ENCODE results near the gene GNB1. TPM values are rescaled to one million over a fixed set of nuclear protein-coding genes. Genes with fewer than 3 reads are reported as not detected.

GNB1 gene
- total RNA-seq, 3 donors from 2014 or later (not counting 1 experiment from before 2014, with no cell fraction given): 285 to 304 (median 289) TPM

GRCh38 chr1:1893997-1894353 is 3.1 kb upstream of the GNB1 start:
- Mint-ChIP-seq H3K9me3 (no peaks in the 10 kb centered on the region), H3K4me3 (no peak overlapping the region), H3K36me3 (no peaks in the 10 kb centered on the region), H3K27me3 (ENCODE audit: low read depth in 2 of 2) (no peaks in the 10 kb centered on the region), H3K4me1 (peaks cover 19 to 29% of the 10 kb centered on the region in 2 donors), H3K27ac (no peak overlapping the region)
- WGBS (ENCODE audit: insufficient coverage): 95% methylated on average over 2 of the region's 2 CpGs
- H3K4me1 ChIP-seq (ENCODE audit: control insufficient read depth, insufficient read depth, low read length): peaks cover 35% of the 10 kb centered on the region
- ATAC-seq (no peak), DNase-seq (no peak)
- TF ChIP-seq CTCF (IDR thresholded peaks at IDR 0.05): no peak
- no peaks in the 10 kb centered on the region for H3K9me3 ChIP-seq (ENCODE audit: control insufficient read depth, insufficient read depth, low read length)
- no peaks in the 10 kb centered on the region for H3K36me3 ChIP-seq (ENCODE audit: control insufficient read depth, insufficient read depth, low read length)
- H3K27ac ChIP-seq (ENCODE audit: low read length): no peak overlapping the region
- no peaks in the 10 kb centered on the region for H3K27me3 ChIP-seq (ENCODE audit: control insufficient read depth, insufficient read depth, low read length)
- no peak overlapping the region for H3K4me3 ChIP-seq (ENCODE audit: low read length)
- intact Hi-C loops (cut with micrococcal nuclease): no loop called here

- Histone ChIP-seq H3K9me3 (ENCODE audit: control insufficient read depth, insufficient read depth, low read length) (no peaks in the 10 kb centered on the region), H3K4me1 (ENCODE audit: control insufficient read depth, insufficient read depth, low read length) (peaks cover 41% of the 10 kb centered on the region), H3K27me3 (ENCODE audit: control insufficient read depth, insufficient read depth, low read length) (no peaks in the 10 kb centered on the region), H3K27ac (ENCODE audit: low read length) (no peak overlapping the region), H3K36me3 (ENCODE audit: control insufficient read depth, insufficient read depth, low read length) (no peaks in the 10 kb centered on the region), H3K4me3 (ENCODE audit: low read length) (no peak overlapping the region)
- Mint-ChIP-seq H3K9me3 (no peaks in the 10 kb centered on the region), H3K27me3 (ENCODE audit: low read depth in 2 of 2) (no peaks in the 10 kb centered on the region), H3K4me3 (no peak overlapping the region), H3K36me3 (no peaks in the 10 kb centered on the region), H3K4me1 (peaks cover 25 to 34% of the 10 kb centered on the region in 2 donors), H3K27ac (peak overlapping the region in 1 of 2 donors; percentile 96)
- DNase-seq: no peak
- TF ChIP-seq CTCF (IDR thresholded peaks at IDR 0.05): no peak
- no peak for ATAC-seq
- intact Hi-C loops (cut with micrococcal nuclease): no loop called here
- WGBS (ENCODE audit: insufficient coverage): 96% methylated on average over 19 of the region's 19 CpGs
Observed at GRCh38 chr1:1893291-1893985, 2.6 kb upstream of the GNB1 start.

- Mint-ChIP-seq H3K27ac (peak overlapping the region; percentile 87 to 96), H3K36me3 (no peaks in the 10 kb centered on the region), H3K9me3 (no peaks in the 10 kb centered on the region), H3K4me3 (peak overlapping the region; percentile 91), H3K27me3 (ENCODE audit: low read depth in 2 of 2) (no peaks in the 10 kb centered on the region), H3K4me1 (peaks cover 32 to 41% of the 10 kb centered on the region in 2 donors)
- Histone ChIP-seq H3K27me3 (ENCODE audit: control insufficient read depth, insufficient read depth, low read length) (no peaks in the 10 kb centered on the region), H3K27ac (ENCODE audit: low read length) (peak overlapping the region; percentile 93), H3K4me1 (ENCODE audit: control insufficient read depth, insufficient read depth, low read length) (peaks cover 48% of the 10 kb centered on the region), H3K9me3 (ENCODE audit: control insufficient read depth, insufficient read depth, low read length) (no peaks in the 10 kb centered on the region), H3K4me3 (ENCODE audit: low read length) (no peak overlapping the region), H3K36me3 (ENCODE audit: control insufficient read depth, insufficient read depth, low read length) (no peaks in the 10 kb centered on the region)
- intact Hi-C loops (cut with micrococcal nuclease): no loop called here
- WGBS (ENCODE audit: insufficient coverage): 94% methylated on average over 6 of the region's 7 CpGs
- ATAC-seq: no peak
- TF ChIP-seq CTCF (IDR thresholded peaks at IDR 0.05): no peak
- DNase-seq: no peak
Observed at GRCh38 chr1:1892763-1893120, 1.9 kb upstream of the GNB1 start.

Data from natural killer cell (primary cell).